GM04503 (cell line): ENCODE data around the gene NDUFA6.

Experiments
- DNase-seq: peaks from one replicate; pipeline ENCODE4 v3.0.0-alpha.2; 2012; ENCODE audit warnings: low read depth

The NDUFA6 gene

DNA sequence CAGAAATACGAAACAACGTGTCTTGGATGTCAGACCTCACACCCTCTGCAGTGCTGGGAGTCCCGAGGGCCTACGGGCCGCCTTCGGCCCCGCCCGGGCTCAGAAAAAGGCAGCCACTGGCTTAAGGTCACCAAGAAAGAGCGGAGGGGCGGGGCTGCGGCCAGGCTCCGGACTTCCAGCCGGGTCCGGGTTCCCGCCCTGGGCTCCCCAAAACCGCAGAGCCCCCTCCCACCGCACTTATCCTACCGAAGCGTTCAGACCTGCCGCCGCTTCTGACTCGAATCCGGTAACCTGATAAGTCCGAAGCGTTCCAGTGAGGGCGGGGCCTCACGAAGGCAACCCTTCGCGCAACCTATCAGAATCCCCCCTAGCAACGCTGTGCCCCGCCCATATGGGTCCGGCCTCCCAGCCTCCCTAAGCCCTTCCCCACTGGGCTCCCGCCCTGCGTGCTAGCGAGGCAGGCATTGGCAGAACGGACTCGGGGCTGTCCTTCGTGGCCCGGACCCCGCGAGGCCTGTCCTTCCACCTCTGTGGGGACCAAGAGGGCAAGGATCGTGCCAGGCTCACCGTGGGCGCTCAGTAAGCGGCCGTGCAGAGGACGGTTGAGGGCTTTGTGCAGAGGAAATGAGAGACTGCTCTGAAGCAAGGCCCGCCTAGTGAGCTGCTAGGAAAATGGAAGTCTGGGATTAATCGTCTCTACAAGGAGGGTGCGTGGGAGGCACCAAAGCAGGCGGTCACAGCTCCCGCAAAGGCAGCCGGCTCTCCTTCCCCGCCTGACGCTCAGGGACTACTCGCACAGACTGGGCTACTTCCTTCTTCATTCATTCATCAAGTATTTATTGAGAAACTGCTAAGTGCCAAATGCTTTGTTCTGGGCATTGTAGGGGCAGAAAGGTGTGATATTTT is 19.8 kb downstream of the NDUFA6 start, which contains the start of gene NAGA:
Gene NAGA (minus strand): TSS at position 296 of the 906 bp plus-strand sequence. CDS start 515 bp downstream, outside the sequence.
- peak; percentile 79 for DNase-seq

DNA sequence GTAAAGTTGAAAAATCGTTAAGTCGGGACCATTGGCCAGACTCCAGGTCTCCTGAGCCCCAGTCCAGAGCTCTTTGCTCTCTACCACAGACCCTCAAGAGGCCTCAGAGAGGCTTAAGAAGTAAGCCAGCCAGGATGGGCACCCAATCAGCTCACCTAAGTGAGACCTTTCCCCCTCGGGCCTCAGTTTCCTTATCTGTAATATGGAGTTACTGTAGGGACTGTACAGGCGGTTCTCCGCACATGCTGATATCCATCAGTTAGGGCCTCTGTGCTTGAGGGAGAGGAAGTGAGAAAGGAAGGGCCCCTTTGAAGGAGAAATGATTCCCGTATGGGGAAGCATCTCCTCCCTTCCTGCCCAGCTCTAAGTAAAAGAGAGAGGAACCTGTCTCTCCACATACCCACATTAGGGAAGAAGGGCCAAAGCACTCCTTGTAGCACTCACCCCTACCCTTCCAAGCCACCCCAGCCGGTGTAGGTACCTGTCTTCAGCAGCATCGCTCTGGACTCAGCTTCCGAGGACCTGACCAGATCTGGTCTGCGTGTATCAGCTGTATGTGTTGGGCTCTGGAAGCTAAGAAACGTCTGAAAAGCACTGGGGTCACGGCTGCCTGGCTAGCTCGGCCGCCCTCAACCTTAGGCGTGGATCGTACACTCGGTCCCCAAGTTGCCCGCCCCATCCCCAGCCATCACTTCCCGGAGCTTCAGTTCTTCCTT is 20.6 kb downstream of the NDUFA6 start:
- no peak for DNase-seq

DNA sequence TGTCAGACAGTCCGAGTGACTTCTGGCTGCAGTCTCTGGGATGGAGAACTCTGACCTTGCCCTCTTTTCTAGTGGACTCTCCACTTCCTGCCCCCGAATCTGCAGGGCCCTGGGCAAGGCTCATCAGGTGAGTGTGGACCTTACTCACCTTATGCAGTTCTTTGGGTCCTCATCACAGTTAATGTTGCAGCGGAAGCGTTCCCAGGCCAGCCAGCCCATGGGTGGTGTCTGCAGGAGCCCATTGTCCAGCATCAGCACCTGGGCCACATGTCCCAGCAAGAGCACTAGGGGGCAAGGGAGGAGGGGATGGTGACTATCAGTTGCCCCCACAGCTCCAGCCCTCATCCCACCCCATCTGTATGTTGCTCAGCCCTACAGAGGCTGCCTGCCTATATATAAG is 22.3 kb downstream of the NDUFA6 start:
- DNase-seq = no peak

DNA sequence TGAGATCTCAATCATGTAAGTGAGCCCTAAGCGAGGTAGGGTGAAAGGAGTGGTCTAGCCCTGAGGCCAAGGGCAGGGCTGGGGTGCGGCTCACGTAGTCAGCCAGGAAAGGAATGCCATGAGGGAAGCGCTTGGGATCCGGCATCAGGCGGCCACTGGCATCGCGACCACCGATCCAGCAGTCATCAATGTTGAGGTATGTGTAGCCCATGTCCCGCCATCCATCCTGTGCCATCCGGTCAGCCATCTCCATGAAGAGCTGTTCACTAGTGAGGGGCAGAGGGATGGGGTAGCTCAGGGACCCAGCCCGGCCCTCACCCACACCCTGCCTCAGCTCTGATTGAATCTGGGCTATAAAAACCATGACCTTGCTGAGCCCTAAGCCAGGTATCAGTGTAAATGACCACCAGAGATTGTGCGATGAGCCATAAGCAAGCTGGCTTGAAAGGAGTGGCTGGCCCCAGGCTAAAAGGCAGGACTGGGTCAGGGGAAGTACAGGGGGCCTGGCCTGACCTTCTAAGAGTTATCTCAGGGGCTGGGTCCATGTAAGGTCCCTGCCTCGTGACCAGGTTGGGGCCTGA is 22.8 kb downstream of the NDUFA6 start:
- DNase-seq = no peak

DNA sequence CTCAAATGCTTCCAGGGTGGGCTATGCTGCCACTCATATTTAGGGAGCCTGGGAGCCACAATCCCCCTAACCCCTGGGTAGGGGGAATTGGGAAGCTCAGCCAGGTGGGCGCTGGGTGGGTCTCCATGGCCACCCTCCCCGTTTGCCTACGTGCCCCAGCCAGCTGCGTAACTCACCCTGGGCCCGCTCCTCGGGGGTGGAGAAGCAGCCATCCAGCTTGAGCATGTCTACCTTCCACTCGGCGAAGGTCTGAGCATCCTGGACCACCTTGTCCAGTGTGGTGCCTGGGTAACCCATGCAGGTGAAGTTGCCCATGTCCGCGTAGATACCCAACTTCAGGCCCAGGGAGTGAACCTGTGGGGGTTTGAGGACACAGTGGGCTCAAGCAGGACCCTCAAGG is 23.6 kb downstream of the NDUFA6 start:
- no peak for DNase-seq

DNA sequence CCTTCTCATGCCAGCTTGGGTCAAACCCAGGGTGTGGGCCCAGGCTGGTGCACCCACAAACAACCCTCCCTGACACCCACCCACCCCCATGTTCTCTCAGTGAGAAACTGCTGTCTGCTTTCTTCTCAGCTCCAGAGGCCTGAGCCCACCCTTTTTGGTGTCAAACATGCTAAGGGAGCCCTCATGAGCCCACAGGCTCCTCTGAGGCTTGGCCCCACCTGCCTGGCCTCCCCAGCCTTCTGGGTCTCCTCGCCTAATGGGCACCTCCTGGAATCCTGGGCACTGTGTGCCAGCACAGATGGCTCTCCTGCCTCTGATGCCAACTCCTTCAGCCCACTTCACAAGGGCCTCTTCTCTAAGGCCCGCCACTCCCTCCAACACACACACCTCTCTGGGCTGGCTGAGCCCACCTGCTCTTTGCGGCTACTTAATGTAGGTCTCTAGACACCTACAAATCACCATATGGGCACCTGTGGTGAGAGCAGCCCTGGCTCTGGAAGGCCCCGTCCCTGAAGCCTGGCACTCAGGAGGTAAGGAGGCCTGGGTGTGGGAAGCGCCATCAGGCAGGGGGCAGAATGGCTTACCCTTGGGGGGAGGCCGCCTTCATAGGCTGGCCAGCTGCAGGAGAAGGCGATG is 24.3 kb downstream of the NDUFA6 start:
- DNase-seq = no peak

DNA sequence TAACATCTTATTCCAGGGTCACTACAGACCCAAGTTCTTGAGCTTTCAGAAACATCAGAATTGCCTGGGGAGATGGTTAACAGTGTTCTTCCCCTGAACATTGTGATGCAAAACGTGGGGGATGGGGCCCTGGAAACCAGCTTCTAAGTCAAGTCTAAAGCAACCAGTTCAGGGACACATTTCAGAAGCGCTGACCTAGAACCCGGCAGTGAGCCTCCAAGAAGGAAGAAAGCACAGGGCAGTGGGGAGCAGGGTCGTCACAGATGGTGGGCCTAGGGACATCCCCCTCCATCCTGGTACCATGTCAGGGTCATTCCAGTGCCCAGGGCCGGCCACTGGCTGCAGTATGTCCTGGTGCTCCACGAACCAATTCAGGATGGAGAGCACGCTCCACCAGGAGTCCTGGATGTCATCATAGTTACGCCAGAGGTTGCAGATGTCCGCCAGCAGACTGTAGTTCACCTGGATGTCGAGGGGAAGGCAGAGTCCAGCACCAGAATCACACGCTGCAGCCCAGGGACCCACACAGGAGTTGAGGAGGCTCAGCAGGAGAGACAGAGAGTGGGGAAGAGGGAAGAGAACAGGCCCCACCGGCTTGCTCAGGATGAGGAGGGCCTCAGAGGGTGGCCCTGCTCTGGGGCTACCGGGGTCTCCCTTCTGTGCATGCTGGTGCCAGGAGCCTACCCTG is 25.0 kb downstream of the NDUFA6 start:
- DNase-seq = no peak

DNA sequence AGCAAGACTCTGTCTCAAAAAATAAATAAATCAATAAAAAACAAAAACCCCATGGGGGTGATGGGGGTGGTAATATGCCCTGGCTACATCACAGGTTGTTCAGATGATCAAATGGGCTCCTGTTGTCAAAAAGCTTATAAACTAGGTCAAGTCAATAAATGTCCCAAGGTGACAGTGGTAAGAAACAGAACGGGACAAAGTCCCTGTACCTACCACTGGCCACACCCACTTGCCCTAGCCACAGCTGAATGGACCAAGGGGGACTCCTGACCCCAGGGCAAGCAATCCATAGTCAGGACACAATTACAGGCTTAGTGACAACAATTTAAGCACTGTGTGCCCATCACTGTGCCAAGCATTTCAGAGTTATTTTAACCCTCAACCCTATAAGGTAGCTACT is 25.9 kb downstream of the NDUFA6 start:
- DNase-seq = no peak

DNA sequence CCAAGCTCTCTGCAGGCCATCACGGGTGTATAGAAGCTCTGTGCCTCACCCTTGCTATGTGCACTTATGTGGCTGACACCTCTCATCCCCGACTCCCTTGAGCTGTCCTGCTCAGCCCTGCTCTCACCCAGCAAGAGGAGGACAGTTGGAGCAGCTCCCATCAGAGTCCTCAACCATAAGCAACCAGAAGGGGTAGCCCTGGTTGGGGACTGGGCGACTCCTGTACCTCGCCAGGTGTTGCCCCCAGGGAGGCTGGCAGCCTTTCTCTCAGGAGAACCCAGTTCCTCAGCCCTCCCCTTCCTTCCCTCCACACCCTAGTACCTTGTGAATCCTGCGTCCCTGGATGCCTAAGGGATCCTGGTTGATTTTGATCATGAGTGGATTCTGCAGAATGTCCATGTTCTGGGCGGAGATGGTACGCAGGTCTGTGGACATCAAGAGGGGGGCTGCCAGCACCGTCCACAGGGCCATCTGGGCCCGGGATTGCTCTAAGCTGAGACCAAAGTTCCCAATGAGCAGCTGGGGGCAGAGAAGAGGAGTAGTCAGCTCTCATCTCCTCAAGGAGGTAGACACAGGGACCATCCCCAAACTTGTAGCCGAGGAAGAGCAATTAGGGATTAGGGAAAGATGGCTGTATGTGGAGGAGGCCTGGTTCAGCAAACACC is 27.9 kb downstream of the NDUFA6 start:
- no peak for DNase-seq

DNA sequence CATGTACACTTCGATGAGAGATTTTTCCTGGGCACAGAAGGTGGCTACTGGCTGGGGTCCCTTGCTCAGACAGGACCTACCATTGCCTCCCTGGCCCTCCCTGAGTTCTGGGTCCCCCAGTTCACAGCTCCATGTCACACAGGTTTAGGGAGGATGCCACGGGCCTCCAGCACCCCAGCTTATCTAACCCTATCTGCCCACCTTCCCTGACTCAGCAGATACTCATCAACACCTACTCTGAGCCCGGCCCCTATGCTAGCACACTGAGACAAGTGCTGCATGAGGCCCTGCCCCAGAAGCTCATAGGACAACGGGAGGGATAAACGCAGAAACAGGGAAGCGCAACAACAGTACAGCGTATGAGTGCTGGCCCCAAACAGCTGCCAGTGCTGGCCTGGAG is 29.5 kb downstream of the NDUFA6 start:
- no peak for DNase-seq

DNA sequence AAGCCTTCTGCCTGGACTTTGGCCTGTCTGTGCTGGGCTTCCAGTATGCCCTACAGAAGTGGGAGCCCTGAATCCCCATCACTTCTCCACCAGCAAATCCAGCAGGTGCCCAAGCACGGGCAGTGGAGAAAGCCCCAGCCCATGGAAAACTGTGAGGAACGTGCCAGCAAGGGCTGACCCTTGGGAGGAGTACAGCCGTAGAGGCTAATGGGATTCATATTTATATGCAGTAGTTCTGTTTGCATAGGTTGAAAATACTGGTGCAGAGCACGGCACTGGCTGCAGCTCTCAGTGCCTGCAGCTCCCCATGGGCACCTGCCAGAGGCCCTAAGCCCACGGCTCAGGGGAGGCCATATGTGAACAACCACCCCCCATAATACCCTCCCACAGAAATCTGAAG is 30.1 kb downstream of the NDUFA6 start:
- DNase-seq = no peak

DNA sequence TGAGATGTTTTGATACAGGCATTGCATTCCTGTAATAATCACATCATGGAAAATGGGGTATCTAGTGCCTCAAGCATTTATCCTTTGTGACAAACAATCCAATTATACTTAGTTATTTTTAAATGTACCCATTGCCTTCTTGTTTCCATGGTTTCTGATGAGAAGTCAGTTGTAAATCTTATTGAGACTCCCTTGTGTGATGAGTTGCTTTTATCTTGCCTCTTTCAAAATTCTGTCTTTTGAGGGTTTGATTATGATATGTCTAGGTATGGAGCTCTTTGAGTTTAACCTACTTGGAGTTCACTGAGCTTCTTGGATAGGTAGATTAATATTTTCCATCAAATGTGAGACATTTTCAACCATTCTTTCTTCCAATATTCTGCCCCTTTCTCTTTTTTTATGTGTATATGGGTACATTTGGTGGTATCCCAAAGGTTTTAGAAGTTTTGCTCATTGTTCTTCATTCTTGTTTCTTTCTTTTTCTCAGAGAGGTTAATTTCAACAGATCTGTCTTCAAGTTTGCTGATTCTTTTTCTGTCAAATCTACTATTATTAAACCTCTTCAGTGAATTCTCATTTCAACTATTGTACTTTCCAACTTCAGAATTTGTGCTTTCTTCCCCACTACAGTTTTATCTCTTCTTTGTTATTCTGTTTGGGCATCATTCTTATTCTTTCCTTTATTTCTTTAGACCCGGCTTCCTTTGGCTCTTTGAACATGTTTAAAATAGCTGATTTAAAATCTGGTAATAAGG is 33.6 kb downstream of the NDUFA6 start:
- DNase-seq = no peak

DNA sequence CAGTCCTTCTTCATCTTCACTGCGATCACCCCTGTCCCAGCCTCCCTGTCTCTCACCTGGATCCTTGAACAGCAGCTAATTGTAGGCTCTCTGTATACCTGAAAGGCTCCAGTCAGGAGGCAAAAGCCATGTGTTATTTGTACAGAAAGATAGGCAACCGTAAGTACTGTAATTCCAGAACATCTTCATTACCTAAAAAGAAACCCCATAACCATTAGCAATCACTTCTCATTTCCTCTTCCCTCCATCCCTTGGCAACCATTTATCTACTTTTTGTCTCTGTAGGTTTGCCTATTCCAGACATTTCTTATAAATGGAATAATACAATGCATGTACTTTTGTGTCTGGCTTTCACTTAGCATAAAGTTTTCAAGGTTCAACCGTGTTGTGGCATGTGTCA is 37.8 kb downstream of the NDUFA6 start:
- no peak for DNase-seq

DNA sequence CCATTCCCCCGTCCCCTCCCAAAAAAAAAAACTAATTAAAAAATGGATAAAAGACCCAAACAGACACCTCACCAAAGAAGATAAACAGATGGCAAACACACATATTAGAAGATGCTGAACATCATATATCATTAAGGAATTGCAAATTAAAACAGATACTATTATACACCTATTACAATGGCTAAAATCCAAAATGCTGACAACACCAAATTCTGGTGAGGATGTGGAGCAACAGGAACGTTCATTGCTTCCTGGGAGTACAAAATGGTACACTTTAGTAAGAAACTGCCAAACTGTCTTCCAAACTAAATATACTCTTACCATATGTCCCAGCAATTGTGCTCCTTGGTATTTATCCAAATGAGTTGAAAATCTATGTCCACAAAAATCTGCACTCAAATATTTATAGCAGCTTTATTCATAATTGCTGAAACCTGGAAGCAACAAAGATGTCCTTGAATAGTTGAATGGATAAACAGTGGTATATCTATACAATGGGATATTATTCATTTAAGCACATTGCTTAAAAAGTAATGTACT is 39.9 kb downstream of the NDUFA6 start:
- DNase-seq = no peak

DNA sequence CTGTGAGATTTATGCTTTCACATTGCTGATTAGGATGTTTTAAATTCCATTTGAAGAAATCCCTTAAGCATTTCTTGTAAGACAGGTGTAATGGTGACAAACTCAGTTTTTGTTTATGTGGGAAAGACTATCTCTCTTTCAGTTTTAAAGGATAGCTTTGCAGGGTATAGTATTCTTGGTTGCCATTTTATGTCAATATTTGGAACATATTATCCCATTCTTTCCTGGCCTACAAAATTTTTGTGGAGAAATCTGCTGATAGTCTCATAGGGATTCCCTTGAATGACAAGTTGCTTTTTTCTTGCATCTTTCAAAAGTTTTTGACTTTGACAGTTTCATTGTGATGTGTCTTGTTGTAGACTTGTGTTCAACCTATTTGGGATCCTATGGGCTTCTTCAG is 48.8 kb downstream of the NDUFA6 start:
- DNase-seq = no peak

DNA sequence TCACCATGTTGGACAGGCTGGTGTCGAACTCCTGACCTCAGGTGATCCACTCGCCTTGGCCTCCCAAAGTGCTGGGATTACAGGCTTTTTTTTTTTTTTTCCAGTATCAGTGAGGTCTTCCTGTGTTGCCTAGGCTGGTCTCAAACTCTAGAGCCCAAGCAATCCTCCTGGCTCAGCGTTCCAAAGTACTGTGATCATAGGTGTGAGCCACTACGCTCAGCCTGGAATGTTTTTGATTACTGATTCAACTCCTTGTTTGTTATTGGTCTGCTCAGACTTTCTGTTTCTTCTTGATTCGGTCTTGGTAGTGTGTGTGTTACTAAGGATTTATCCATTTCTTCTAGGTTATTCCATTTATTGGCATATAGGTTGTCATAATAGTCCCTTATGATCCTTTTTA is 51.3 kb downstream of the NDUFA6 start:
- no peak for DNase-seq
